A673 (cell line): ENCODE results near the gene GAMT. TPM values are rescaled to one million over a fixed set of nuclear protein-coding genes. Genes with fewer than 3 reads are reported as not detected.

Experiments used
- BruUV-seq: library from RNA; stranded (reverse); fragments of 400-500 nt; replicated peaks from 2 replicates; lab custom pipeline; 2021; lab: Mats Ljungman, UMichigan
- CTCF ChIA-PET: fragments of 300-600 bp; sonication (Branson Sonifier 250); formaldehyde crosslinking; loops from one replicate; lab custom pipeline; 2022; ENCODE audit warnings: antibody characterized with exemption; lab: Charles Lee
- POLR2A ChIA-PET: fragments of 300-600 bp; sonication (Branson Sonifier 250); formaldehyde crosslinking; loops from one replicate; lab custom pipeline; 2022; ENCODE audit warnings: antibody characterized with exemption; ENCODE audit not compliant: low non-redundant PET; lab: Charles Lee
- DNase-seq: peaks from one replicate; pipeline ENCODE4 v3.0.0-alpha.2; 2015; ENCODE audit warnings: low spot score
- H3K27ac ChIP-seq: fragments of 200-600 bp; sonication (generic); 2 replicates; pipeline ENCODE4 v1.5.1; 2016; ENCODE audit warnings: mixed run types, low read depth, mild to moderate bottlenecking, mixed read lengths, antibody characterized with exemption, low read length; ENCODE audit not compliant: poor library complexity, severe bottlenecking
- H3K27me3 ChIP-seq: fragments of 200-600 bp; sonication (generic); replicated peaks from 2 replicates; pipeline ENCODE4 v1.6.1; 2017; ENCODE audit warnings: mixed run types, low read depth, mild to moderate bottlenecking, mixed read lengths, antibody characterized with exemption, low read length; ENCODE audit not compliant: insufficient read depth, poor library complexity
- H3K36me3 ChIP-seq: fragments of 200-600 bp; sonication (generic); 2 replicates; pipeline ENCODE4 v1.6.1; 2016; ENCODE audit warnings: mixed run types, mild to moderate bottlenecking, mixed read lengths, antibody characterized with exemption, low read length; ENCODE audit not compliant: insufficient read depth, poor library complexity, severe bottlenecking
- H3K4me1 ChIP-seq: fragments of 200-600 bp; sonication (generic); 2 replicates; pipeline ENCODE4 v1.6.1; 2017; ENCODE audit warnings: mixed run types, mild to moderate bottlenecking, mixed read lengths, antibody characterized with exemption, low read length; ENCODE audit not compliant: insufficient read depth, poor library complexity, severe bottlenecking
- H3K4me3 ChIP-seq: fragments of 200-600 bp; sonication (generic); 2 replicates; pipeline ENCODE4 v1.5.1; 2016; ENCODE audit warnings: low read depth, mixed run types, mild to moderate bottlenecking, mixed read lengths, low read length; ENCODE audit not compliant: poor library complexity, severe bottlenecking
- H3K9me3 ChIP-seq: fragments of 200-600 bp; sonication (generic); 2 replicates; pipeline ENCODE4 v1.6.1; 2016; ENCODE audit warnings: mixed run types, low read depth, mild to moderate bottlenecking, mixed read lengths, antibody characterized with exemption, low read length; ENCODE audit not compliant: poor library complexity, severe bottlenecking
- CTCF ChIP-seq: fragments of 300-800, 200-600 bp; sonication (generic); conservative IDR thresholded peaks from 2 replicates; pipeline ENCODE4 v1.5.1; 2017; ENCODE audit warnings: low read depth, mild to moderate bottlenecking, antibody characterized with exemption, low read length, moderate library complexity, mixed read lengths
- EZH2 ChIP-seq: fragments of 200-600 bp; sonication (generic); IDR thresholded peaks from 2 replicates; pipeline ENCODE4 v1.6.1; 2017; ENCODE audit warnings: borderline replicate concordance, low read depth, mild to moderate bottlenecking, mixed read lengths, antibody characterized with exemption, low read length; ENCODE audit not compliant: poor library complexity, severe bottlenecking
- intact Hi-C: fragments of 100-400 bp; cut with micrococcal nuclease; formaldehyde crosslinking; loops from one replicate; pipeline ENCODE4 v1.10.0; 2022; ENCODE audit not compliant: unreplicated experiment
- total RNA-seq: library from RNA; stranded (reverse); gene quantifications from 2 replicates; pipeline ENCODE4 v1.2.3, GENCODE V29; 2021

The GAMT gene
- total RNA-seq, 1 experiment from 2014 or later: 18.8 TPM

GRCh38 chr19:1387684-1388636, 13.4 kb downstream of the GAMT start:
- intact Hi-C loops: no loop called here
- H3K27me3 ChIP-seq: no peaks in the 10 kb centered on the region

GRCh38 chr19:1386945-1387683, 14.2 kb downstream of the GAMT start:
- intact Hi-C loops: no loop called here
- no peak overlapping the region for H3K27ac ChIP-seq
- no peaks in the 10 kb centered on the region for H3K27me3 ChIP-seq
- no TSS peak for BruUV-seq
- H3K9me3 ChIP-seq: no peaks in the 10 kb centered on the region
- POLR2A ChIA-PET: no interaction called here
- CTCF ChIA-PET: no interaction called here
- TF ChIP-seq EZH2 (no peak), CTCF (no peak)
- no peak for DNase-seq
- no peaks in the 10 kb centered on the region for H3K4me1 ChIP-seq
- H3K4me3 ChIP-seq: no peak overlapping the region
- H3K36me3 ChIP-seq: peaks cover 17% of the 10 kb centered on the region

More at GRCh38 chr19:1387684-1388636, 13.4 kb downstream of the GAMT start:
- H3K4me1 ChIP-seq: no peaks in the 10 kb centered on the region
- no peak for TF ChIP-seq EZH2
- TF ChIP-seq CTCF: no peak
- CTCF ChIA-PET: interaction anchor here (0.5 kb wide), 1 partner anchor 58 kb away, joined by 10 read pairs; no protein-coding TSS in a partner anchor
- DNase-seq: no peak
- no peak overlapping the region for H3K27ac ChIP-seq
- peaks cover 17% of the 10 kb centered on the region for H3K36me3 ChIP-seq
- H3K9me3 ChIP-seq: no peaks in the 10 kb centered on the region
- BruUV-seq: no TSS peak
- H3K4me3 ChIP-seq: no peak overlapping the region
- POLR2A ChIA-PET: no interaction called here

DNA sequence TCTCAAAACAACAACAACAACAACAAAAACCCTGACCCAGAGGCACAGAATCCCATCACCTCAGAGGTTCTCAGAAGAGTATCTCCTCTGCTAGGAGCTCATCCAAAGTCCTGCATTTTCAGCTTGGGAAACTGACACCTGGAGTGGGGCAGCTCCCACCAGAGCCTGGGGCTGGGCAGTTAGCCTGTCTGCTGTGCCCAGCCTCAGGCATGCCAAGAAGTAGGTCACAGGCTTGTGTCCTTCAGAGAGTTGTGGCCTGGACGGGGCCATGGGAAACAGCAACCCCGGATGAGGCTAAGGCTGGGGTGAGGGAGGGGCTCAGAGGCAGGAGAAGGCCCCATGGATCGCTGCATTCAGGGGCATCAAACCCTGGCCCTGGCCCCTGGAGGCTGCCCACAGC, 15.5 kb downstream of the GAMT start:
- H3K27me3 ChIP-seq: no peaks in the 10 kb centered on the region
- CTCF ChIA-PET: no interaction called here
- no TSS peak for BruUV-seq

More for the DNA sequence above, 15.5 kb downstream of the GAMT start:
- peaks cover 12% of the 10 kb centered on the region for H3K36me3 ChIP-seq
- H3K9me3 ChIP-seq: no peaks in the 10 kb centered on the region
- no peaks in the 10 kb centered on the region for H3K4me1 ChIP-seq
- intact Hi-C loops: no loop called here
- no peak overlapping the region for H3K27ac ChIP-seq
- POLR2A ChIA-PET: no interaction called here
- no peak overlapping the region for H3K4me3 ChIP-seq
- no peak for DNase-seq
- TF ChIP-seq EZH2 (no peak), CTCF (no peak)
